VCaP (cell line): ENCODE results near the gene FBXW9.
"Not testable (repeated sequence)": the region's sequence is repeated elsewhere in the genome, so short reads cannot be mapped to it uniquely, and the experiment has no call there.

Experiments used
- H3K27ac ChIP-seq: fragments of 450-650 bp; 2 replicates; pipeline ENCODE4 v1.5.1; 2017
- TF ChIP-seq, protein P1 (sequence below): fragments of 450-650 bp; conservative IDR thresholded peaks from 2 replicates; pipeline ENCODE4 v1.5.1; 2017; ENCODE audit warnings: mild to moderate bottlenecking, moderate library complexity

Gene FBXW9

DNA sequence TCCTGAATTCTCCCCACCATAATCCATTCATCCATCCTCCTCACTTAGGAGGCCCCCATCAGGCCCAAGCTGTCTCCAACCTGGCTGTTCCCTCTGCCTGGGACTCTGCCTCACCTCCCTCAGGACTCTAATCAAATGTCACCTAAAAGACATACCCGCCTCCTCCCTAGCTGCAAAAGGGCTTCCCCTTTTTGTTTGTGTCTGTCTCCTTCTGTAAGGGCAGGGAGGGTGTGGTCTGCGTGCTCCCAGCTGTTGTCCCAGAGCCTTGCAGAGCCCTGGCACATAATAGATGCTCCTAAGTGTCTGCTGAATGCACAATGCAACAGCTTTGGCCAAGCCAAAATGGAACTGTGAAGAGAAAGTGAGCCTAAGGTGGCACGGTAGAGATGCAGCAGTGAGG lies 33.6 kb upstream of the FBXW9 start:
- TF ChIP-seq, protein P1, sequence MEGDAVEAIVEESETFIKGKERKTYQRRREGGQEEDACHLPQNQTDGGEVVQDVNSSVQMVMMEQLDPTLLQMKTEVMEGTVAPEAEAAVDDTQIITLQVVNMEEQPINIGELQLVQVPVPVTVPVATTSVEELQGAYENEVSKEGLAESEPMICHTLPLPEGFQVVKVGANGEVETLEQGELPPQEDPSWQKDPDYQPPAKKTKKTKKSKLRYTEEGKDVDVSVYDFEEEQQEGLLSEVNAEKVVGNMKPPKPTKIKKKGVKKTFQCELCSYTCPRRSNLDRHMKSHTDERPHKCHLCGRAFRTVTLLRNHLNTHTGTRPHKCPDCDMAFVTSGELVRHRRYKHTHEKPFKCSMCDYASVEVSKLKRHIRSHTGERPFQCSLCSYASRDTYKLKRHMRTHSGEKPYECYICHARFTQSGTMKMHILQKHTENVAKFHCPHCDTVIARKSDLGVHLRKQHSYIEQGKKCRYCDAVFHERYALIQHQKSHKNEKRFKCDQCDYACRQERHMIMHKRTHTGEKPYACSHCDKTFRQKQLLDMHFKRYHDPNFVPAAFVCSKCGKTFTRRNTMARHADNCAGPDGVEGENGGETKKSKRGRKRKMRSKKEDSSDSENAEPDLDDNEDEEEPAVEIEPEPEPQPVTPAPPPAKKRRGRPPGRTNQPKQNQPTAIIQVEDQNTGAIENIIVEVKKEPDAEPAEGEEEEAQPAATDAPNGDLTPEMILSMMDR = no peak
- H3K27ac ChIP-seq = no peak overlapping the region

DNA sequence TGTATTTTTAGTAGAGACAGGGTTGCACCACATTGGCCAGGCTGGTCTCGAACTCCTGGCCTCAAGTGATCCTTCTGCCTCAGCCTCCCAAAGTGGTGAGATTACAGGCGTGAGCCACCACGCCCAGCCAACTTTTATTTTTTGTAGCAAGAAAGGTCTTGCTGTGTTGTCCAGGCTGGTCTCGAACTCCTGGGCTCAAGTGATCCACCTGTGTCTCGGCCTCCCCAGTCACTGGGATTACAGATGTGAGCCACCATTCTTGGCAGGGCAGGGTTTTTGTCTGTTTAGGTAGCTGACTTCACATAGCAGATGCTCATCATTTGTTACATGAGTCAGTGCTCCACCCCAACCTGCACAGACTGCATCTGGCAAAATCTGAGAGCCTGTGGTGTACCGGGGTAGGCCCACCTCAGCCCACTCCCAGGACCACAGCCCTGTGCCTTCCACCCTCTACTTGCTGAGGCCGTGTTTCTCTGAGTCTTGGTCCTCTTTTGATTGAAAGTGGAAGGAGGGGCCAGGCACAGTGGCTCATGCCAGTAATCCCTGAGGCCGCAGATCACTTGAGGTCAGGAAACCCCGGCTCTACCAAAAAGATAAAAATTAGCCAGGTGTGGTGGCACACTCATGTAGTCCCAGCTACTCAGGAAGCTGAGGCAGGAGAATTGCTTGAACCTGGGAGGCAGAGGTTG lies 31.5 kb upstream of the FBXW9 start:
- H3K27ac ChIP-seq = no peak overlapping the region
- TF ChIP-seq, protein P1 = no peak

DNA sequence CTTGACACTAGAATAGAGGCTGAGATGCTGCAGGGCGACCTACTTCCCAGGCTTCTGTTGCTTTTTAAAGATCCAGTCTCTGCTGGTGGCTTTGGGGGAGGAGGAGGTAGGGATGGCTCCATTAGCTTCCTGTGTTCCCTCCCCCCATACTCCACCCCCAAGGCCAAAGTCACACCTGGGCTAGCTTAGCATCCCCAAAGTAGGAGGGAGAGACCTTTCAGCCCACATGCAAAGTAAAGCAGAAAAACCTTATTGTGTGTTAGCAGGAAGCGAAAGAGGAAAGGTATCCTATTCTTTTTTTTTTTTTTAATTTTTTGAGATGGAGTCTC lies 30.5 kb upstream of the FBXW9 start:
- TF ChIP-seq, protein P1 = no peak
- H3K27ac ChIP-seq = no peak overlapping the region

DNA sequence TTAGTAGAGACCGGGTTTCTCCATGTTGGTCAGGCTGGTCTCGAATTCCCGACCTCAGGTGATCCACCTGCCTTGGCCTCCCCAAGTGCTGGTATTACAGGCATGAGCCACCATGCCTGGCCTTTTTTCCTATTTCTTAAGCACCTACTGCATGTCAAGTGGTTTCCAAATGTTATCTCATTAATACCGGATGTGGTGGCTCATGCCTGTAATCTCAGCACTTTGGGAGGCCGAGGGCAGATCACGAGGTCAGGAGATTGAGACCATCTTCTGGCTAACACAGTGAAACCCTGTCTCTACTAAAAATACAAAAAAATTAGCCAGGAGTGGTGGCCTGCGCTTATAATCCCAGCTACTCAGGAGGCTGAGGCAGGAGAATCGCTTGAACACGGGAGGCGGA lies 29.2 kb upstream of the FBXW9 start:
- H3K27ac ChIP-seq = not testable (repeated sequence)

DNA sequence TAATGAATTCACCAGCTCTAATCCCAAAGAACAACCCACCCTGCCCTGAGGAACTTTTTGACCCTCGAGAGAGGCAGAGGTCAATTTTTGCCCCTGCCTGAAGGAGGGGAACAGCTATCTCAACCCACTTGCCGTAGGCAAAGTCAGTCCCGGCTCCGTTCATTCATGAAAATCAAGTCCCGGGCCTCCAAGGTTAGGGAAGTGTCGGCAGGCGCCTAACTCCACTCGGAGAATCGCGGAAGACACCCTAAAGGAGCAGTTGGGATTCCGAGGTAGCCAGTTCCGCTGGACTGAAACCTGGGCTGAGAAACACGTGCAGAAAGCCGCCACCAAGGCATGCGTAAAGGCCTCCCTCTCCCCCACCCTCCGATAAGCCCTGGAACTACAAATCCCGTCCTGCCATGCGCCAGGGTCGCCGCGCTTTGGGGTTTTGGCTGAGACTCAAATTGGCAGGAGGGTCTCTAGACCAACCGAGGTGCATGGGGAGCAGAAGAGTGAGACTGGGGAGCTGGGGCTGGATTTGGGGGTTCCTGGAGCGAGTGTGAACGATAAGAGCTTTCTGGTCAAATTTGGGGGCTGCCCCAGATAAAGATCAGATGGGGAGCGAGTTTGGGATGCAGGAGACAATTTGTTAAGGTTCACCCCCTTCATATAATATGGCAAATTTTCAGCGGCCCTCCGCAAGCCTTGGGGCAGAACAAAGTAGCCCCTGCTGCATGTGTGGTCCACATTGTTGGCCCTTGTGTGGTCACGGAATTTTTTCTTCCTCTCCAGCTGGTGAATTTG lies 27.4 kb upstream of the FBXW9 start, which contains the start of gene TNPO2:
TNPO2 (minus strand) TSS at position 292 of the 786 bp plus-strand sequence. CDS start 2,955 bp downstream, outside the sequence.
- TF ChIP-seq, protein P1 = no peak
- peak within 1 kb of the TSS; percentile 95 for H3K27ac ChIP-seq

DNA sequence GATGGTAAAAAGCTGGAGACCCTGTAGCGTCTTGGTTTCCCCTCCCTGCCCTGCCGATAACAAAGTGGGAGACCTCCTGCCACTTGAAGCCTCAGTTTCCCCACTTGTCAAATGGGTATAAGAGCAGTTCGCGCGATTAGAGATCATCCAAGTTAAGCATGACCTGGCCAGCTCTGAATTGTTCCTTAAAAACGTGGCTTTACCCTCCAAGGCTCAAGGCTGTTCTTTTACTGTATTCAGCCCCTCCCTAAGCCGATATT lies 26.9 kb upstream of the FBXW9 start:
- TF ChIP-seq, protein P1 = no peak
- peak overlapping the region; percentile 95 for H3K27ac ChIP-seq

DNA sequence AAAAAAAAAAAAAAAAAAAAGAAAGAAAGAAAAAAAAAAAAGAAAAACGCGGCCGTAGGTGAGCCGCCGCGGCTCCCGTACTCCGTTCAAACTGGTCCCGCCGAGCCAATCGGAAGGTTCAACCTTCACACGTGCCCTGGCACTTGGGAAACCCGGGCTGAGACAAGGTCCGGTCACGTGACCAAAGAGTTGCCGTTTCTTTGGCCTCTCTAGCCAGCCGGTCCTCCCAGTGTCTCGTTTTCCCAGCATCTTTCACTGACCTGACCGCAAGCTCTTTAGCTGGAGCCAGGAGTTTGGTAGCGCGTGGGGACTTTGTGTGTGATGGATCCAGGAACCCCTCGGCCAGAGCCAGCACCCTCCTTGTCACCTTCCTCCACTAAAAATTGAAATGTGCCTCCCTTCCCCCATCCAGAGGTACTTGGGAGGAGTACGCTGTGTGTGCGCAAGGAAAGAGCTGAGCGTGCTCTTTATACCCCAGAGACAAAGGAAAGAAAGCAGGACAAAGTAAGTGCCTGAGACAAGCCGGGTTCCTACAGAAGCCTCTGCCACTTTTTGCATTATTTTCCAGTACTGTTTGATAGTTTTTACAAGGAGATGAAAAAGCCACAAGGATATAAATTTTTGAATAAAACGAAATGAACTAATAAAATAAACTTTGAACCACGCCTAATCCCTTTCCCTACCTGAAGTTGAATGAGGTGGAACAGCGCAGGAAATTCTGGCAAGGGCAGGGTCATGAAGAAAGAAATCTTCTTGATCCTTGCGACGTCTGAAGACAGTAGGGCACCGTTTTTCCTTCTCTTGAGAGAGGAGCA lies 26.3 kb upstream of the FBXW9 start:
- H3K27ac ChIP-seq = peak overlapping the region; percentile 95
- TF ChIP-seq, protein P1 = no peak
